Stromal cell of bone marrow (primary cell): ENCODE results near the gene TWIST2.

ENCODE experiments used
- DNase-seq: peaks from one replicate; pipeline ENCODE4 v3.0.0-alpha.2; 2012; ENCODE audit warnings: low read depth

TWIST2 gene

DNA sequence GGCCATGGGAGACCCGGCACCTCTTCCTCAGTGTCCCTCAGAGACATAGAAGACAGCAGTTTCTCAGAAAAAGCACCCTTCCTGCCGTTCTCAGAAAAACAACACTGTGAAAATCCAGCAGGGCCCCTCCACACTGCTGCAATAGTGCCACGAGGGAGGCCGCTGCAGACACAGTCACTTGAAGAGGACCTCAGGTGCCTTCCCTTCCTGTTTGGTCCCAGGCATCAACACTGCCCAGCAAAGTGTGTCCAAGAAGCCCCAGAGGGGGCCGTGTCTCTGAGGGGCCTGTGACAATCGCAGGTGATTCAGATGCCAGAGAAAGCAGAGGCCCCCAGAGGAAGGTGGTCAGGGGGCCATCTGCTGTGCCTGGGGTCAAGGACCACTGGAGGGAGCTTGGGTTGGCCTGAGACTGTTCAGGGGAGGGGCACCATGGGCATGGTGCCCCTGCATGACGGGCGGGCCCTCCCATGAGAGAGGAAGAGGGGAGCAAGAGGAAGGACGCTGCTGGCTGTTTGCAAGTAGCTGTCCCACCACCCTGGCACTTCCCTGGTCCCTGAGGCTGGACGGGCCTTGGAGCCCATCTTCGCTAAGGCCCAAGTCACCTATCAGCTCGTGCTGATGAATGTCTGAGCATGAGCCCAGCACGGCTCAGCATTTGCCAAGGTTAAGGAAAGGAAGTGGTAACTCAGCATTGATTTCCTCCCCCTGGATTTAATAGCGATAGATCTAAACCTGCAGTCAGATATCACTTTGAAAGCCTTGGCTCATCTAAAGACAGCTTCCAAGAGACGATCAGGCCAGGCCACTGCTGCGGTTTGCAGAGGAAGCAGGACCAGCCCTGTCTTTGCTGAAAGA lies 9.1 kb downstream of the TWIST2 start:
- DNase-seq: no peak

DNA sequence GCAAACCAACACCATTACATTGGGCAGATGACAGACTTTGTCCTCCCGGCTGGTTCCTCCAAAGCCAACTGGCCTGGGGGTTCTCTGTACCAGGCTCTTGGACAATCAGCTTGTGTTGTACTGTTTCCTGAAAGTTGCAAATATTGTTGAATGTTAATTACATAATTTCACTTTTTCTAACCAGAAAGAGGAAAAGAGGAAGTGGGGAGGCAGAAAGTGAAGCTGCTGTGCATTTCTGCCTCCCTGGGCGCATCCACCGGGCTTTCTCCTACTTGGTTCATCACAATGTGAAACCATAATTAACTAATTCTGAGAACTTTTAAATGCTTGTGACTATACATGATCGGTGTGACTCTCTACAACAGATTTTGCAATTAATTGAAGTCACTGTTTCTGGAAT lies 10.1 kb downstream of the TWIST2 start:
- DNase-seq: no peak

DNA sequence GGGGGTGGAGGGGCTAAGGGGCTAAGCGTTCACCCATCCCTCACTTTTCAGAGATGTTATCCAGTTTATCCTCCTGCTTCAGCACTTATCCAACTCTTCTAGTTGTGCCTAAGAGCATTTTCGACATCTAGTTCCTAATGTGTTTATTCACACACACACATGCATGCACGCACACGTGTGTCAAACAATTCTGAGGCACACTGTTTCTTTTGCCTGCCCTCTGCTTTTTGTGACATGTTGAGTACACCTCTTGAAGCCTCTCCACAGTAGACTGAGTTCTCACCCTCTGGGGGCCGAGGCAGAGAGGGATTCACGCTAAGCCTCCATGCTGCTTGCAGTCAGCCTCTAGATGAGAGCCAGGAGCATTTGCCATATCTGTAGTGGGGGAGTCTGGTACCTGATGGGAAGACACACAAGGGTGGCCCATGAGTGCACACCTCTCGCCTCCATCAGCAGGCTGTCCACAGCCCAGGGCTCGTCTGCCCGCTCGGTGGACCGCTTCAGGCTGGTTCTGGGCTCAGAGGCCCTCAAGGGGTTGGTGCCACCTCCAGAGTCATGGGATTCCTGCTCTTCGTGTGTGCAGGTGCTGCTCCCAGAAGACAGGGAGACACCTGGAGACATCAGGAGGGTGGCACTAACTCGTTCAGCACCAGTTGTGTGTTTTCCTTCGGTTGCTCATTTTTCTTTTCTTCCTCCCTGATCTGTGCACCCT lies 11.9 kb downstream of the TWIST2 start:
- no peak for DNase-seq

DNA sequence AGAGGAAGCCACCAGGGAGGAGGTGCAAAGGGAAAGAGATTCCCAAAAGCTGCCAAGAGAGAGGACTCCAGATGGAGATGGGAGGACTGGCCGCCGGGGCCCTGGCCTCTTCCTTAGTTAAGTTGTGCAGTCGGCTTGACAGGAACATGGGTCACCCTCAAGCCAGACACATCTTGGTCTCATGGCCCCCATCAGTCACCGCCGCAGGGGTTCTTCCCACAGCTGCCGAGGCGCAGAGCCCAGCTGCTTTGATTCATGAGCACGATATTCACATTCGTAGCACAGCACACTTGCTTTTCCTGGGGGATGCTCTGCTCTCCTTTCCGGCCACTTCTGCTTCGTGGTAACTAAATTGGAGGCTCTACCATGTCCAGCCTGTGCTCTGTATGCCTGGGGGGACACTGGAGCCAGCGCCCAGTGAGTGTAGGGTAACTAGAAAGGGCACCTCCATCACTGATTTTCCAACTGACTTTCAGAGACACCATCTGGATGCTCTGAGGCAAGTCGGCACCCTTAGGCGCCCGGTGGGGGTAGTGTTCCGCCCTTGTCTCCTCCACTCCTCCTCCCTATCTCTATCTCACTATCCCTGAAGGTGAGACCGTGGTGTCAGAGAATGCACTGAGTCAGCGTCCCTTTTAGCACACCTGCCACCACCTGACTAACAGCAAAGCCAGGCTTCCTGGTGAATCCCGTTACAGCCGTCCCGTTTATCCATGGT lies 13.3 kb downstream of the TWIST2 start:
- no peak for DNase-seq

DNA sequence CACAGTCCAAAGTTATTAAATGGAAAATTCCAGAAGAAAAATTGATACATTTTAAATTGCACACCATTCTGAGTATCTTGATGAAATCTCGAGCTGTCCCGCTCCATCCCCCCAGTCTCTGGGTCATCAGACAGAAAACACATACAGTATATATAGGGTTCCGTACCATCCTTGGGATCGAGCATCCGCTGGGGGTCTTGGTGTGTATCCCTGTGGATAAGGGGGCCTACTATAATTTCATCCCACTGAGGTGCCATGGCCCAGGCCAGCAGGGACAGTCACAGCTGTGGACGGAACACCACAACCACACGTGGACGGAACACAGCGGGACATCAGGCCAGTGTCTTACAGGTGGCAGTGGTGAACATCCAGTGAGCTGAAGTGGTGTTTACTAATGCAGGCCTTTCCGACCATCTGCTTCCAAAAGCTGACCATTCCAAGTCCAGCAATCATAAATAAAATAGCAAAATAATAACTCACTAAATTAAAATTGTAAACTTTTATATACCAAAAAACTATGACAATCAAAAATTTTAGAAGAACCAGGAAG lies 14.0 kb downstream of the TWIST2 start:
- no peak for DNase-seq

GRCh38 chr2:238862701-238863100 lies 14.8 kb downstream of the TWIST2 start:
- DNase-seq: no peak

DNA sequence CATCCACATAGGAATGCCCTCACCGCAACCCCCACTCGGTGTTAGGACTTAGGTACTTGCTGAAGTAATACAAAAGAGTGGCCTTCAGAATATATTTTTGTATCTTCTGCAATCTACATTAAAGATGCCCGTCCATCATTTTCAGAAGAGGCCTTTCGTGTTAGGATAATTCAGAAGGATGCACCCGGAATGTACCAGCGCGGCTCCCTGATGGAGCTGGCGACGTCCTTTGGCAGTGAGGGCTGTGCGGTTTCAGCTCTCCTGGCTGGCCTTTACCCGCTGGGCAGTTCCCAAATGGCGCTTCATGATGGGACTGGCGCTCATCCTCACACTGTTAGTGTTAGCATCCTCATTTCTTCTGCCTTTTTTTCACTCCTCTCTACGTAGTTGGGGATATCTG lies 15.3 kb downstream of the TWIST2 start:
- DNase-seq: no peak

DNA sequence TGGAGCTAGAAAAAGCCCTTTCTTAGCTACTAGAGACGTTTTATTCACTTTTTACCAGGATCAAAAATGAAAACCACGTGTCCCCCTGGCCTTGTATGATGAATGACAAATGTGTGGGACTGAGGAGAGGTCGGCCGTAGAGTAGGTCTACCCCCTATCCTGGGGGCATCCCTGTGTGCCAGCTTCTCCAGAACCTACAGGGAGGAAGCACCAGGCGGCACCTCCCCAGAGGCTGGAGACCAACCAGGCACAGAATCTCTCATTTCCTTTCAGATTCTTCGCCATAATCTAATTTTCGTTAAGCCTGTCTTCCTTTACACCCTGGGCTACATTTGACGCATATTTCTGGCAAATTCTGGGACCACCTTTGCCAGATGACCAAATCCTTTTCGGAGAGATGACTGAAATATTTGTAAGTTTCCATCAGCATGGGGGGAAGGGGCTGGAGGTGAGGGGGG lies 15.9 kb downstream of the TWIST2 start:
- DNase-seq: no peak

DNA sequence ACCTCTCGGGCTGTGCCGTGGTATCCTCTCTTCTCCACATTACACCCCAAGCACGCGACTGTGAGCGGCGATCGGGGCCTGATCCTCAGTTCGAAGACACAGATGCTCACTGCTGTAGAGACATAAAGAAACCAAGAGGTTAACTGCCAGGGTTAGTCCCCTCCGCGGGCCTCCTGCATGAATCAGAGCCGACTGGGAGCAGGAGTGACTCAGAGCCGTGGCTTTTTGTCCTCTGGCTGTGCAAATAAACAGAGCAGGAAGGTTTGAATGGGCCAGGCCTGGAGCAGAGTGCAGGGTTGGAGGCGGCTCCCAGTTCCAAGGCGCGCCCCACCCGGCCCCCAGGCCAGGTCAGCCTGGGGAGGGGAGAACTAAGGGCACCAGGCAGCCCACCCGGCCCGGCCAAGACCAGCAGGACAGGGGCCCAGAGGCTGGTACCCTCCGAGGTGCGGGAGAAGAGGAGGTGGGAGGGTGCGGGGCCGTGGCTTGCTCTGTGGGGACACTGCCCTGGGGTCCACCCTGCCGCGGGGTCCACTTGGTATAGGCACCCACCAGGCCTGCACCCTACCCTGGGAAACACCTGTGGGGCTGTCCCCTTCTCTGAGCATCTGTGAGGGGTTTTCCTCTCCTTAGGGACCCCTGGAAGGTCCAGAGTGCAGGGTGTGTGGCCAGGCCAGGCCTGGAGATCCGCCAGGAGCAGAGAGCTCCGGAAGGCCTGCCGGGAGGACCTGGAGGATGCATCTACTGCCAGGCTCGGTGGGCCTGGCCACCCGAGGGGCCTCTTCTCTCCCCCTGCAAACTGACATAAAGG lies 16.5 kb downstream of the TWIST2 start:
- DNase-seq: peak; percentile 96

- no peak for DNase-seq
Measured at GRCh38 chr2:238865015-238865719, 17.3 kb downstream of the TWIST2 start.

DNA sequence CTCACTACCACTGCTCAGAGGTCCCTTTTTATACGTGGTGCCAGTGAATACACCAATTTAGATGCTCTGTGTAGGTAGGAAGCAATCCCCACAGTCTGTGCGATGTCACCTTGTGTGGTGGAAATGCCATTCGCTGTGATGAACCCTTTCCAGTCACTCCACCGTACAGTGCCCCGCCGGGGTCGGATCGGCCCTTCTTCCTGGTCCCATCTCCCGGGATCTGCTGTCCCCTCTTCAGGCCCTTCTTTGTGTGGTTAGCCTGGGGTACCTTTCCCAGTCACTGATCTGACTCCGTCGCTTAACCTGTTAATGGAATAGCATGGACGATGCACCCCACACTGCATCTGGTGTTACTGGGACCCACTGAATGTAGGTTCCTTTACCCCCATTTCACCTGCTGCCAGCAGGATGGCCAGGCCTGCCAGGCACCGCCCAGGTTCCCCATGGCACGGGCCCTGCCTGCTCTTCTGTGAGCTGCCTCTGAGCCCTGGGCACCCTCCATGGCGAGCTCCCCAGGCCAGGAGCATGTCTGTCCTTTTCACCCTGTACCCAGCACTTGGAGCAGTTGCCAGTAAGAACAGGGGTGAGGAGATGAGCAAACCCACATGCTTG lies 18.0 kb downstream of the TWIST2 start:
- no peak for DNase-seq

DNA sequence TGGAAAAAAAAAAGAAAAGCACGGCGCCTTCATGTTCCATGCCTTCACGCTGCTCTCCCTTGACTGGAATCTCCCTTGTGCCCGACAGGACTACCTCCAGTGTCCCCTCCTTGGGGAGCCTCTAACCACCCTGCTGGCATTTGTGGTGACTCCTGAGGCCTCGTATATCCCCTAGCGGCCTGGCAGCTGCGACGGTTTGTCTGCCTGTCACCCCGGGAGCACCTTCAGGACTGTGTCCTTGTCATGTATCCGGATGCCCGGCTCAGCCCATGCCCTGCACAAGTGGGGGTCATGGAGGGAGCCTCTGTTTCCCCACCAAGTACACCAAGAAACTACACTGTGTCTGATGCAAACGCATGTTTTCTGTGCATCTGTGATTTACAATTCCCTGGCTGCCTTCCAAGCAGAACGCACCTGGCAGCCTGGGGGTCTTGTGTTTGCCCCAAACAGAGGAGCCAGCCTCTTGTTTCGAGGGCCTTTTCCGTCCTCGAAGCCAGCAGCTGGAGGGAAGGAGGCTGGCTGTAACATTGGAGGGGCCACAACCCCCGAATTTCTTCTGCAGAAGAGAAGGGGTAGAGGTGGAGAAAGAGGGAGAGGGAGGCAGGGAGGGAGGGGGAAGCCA lies 18.9 kb downstream of the TWIST2 start:
- DNase-seq: no peak

- no peak for DNase-seq
Measured at GRCh38 chr2:238868067-238868524, 20.2 kb downstream of the TWIST2 start.

DNA sequence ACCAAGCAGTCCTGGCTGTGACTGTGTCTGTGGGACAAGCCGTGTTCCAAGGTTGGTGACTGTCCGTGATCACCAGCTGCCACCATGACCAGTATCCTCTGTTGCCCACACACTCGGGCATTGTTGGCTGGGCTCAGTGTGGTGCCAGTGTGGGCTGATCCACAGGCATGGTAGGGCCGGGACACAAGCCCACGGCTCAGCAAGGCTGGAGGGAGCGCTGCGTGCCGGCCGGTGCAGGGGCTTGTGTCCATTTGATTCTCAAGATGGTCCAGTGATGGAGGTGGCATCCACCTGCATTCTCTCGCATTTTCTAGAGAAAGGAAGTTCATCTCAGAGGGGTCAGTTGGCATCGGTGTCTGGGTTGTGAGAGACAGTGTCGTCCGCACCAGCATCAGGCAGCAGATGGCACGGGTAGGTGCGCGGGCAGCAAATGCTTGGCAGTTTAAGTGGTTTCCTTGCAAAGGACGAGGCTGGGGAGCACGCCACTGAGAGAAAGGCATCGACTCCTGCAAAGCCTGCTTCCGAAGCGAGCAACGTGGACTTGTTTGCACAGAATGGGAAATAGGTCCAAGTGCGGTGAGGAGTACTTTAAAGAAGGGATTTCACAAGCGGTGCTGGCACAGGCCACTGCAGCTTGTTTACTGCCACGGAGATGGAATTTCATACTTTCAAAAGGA lies 20.9 kb downstream of the TWIST2 start:
- DNase-seq: no peak

- DNase-seq: no peak
Measured at GRCh38 chr2:238869293-238870124, 21.6 kb downstream of the TWIST2 start.

DNA sequence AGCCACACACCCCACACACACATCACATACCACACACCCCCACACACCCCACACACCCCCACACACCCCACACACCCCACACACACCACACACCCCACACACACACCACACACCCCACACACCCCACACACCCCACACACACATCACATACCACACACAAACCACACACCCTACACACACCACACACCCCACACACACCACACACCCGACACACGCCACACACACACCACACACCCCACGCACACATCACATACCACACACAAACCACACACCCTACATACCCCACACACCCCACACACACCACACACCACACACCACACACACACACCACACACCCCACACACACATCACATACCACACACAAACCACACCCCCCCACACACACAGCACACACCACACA lies 22.4 kb downstream of the TWIST2 start:
- no peak for DNase-seq

DNA sequence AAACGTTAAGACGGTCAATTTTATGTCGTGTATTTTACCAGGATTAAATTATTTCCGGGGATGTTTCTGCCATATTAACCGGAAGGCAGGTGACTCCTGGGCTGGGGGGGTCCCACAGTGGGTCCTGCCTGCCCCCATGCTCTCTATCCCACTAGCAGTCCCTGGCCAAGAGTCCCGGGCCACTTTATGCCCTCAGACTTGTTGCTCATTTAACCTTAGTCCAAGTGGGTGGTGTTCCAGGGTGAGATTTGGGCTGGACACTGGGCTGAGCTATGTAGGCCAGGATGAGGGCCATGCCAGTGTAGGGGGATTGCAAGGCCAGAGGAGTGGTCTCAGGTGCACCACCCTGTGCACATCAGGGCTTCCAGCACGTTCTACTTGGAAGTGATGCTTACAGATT lies 24.1 kb downstream of the TWIST2 start:
- no peak for DNase-seq

DNA sequence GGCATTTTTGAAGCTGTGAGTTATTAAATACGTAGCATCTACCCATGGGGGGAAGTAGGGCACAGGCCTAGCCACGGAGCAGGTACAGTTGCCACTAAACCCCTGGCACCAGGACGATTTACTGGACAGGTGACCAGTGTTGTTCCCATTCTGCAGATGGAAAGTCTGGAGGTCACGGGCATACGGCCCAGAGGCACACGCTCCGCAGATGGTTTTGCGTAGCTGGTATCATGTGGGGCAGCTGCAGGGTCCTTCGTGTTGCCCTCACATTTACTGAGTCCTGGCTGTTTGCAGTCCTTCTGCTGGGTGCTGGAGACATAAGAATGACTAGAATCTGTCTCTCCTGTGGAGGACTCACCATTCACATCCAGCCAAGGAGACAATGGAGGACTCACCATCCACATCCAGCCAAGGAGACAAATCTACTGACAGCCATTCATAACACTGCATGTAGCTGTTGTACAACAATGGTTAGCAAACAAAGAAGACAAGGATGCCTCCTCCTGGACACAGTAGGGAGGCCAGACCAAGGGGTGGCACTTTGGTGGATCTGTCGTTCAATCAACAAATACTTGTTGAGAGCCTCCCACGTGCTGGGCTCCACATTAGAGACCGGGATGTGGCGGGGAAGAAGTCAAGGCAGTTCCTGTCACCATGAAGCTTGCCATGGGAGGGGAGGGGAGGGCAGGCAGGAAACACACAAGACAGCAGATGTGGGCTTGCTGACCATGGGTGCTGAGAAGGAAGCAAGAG lies 24.9 kb downstream of the TWIST2 start:
- no peak for DNase-seq
